CD4-positive, alpha-beta T cell treated with Interleukin-17A for 1 hour (primary cell): ENCODE data around the gene TDRD3.

Experiments
- DNase-seq: peaks from one replicate; pipeline ENCODE4 v3.0.0-alpha.2; 2020

The TDRD3 gene

DNA sequence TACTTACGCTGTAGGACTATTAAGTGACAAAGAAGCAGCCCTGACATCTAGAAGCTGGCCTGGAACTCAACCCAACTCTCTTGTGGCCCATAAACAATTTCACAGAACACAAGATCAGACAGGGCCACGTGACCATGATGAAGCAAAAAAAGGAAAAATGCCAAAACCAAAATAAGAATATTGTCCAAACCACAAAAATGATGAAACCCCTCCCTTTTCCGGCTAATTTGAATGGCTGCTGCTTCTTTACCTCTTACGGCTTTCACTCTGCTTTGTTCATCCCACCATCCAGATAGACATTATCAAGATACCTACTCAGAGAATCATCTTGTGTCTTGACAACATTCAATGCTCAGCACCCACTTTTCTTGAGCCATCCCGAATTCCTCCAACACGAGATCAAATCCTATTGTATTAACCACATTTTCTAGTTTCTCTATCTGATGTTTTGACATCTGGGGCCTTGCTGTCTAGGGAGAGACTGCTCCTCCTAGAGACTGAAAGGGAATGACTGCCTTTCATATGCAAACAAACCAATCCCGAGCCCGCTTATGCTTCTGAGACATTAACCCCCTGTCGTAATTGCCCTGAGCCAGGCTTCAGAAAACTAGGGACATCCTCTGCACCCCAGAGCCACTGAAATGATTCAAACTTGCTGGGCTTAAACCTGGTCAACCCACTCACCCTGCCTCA is 186.3 kb downstream of the TDRD3 start:
- DNase-seq, result no peak

DNA sequence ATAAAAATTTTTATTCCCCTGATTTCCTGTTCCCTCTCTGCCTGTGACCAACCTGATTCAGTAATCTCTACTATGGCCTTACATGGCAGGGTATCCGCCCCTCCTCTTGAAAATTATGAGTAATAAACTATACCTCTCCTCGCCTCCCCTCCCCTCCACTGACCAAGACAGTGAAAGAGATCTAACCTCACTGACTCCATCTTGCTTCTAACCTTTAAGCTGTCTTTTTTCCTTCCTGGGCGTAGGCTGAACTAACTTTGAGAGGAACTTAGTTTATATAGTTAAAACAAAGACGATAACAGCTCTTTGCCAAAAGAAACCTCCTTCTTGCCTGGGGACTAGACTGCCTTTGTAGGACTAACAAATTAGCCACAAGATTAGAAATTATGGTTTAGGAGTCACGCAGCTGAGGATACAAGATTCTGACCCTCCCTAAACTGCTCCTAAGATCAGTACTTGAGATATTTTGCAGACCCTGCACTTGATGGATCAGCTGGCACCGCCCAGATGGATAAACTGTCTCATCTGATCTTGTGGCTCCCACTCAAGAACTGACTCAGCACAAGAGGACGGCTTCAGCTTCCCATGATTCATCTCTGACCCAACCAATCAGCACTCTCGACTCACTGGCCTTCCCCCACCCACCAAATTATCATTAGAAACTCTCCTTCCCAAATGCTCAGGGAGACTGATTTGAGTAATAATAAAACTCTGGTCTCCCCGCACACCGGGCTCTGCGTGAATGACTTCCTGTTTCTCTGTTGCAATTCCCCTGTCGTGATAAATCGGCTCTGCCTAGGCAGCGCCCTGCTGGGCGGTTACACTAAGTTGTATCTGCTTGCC is 187.1 kb downstream of the TDRD3 start:
- no peak for DNase-seq

DNA sequence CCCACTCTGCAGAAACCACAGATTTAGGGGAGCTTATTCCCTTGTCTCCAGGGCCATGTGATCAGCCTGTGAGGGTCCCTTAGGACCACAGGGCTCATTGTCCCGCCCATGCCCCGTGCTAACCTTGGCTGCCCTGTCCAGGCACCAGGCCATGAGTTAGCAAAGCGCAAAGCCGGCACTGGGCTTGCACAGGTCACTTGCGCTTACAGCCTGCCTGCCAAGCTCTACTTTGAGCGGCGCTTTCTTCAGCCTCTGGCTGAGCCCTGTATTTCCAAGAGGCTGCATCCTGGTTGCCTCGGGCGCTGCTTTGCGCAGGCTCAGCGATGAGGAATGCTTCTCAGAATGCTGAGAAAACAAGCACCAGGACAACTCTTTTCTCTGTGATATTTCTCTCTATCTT is 188.0 kb downstream of the TDRD3 start:
- no peak for DNase-seq

DNA sequence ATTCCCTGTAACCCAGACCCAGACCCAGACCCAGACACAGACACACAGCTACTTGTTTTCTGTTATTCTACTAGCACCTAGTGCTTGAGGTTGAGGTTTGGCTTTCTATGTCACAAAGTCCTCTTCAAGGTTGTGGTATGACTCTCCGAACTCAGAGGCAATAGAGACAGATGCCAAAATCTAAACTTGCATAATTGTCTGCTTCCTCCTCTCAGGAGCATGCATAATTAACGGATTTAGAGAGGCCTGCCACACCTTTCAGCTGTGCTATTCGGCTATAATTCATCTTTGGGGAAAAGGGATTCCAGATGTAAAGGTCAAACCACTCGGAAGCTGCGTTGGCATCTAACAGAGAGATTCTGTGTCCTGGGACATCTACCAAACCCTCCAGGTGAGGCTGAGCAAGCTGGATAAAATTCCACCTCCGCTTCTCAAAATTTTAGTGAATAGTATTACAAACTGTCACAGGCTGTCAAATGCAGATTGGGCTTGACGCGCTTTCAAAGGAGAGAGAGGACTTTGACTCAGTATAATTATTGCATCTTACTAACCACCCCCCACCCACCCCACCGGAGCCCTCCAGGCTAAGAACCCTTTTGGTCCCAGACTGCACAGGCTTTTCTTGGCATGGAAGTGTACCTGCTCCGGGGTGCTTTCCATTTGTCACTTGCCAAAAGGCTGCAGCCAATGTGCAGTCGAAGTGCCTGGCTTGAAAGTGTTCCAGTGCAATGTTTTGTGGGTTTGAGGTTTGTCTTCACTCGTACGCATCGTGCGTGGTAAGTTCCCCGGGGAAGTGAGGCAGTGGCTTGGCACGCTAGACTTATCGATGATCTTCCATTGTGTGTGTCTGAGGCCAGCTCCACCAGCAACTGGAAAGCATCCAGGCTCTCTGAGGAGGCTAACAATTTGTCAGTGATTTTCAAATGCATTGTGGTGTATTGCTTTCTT is 194.1 kb downstream of the TDRD3 start:
- no peak for DNase-seq

DNA sequence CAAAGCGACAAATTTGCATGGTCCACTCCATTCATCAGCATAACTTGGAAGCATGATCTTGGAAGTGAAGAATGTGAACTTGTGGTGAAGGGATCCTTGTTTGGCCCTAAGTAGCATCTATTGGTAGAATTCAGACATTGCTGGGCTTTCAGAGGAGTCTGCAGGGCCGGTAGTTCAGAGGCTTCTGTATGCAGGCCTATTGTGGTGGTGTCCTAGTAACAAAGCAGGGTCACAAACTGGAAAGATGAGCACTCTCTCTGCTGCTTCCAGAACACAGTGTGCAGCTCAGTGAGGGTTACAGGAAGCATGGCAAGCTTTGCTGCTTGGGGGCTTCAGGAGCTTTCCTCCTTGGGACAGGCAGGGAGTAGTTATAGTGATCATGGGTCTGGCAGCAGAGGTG is 206.0 kb downstream of the TDRD3 start:
- no peak for DNase-seq

DNA sequence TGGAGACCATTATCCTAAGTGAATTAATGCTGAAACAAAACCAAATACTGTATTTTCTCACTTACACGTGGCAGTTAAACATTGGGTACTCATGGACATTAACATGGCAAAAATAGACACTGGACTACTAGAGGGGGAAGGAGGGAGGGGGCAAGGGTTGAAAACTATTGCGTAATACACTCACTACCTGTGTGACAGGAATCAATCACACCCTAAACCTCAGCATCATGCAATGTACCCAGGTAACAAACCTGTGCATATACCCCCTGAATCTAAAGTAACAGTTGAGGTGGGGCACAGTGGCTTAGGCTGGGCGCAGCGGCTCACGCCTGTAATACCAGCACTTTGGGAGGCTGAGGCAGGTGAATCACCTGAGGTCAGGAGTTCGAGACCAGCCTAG is 207.0 kb downstream of the TDRD3 start:
- no peak for DNase-seq

DNA sequence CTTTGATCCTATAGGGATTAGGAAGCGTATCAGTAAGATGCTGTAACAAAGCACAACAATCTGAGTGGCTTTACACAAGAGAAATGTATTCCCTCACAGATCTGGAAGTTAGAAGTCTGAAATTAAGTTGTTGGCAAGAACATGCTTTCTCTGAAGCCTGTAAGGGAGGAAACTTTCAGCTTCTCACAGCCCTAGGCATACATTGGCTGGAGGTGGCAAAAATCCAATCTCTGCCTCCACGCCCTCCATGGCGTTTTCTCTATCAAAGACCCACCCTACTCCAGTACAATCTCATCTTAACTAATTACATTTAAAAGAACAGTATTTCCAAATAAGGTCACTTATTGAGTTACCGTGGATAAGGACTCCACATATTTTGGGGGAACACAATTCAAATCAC is 211.9 kb downstream of the TDRD3 start:
- DNase-seq, result no peak

DNA sequence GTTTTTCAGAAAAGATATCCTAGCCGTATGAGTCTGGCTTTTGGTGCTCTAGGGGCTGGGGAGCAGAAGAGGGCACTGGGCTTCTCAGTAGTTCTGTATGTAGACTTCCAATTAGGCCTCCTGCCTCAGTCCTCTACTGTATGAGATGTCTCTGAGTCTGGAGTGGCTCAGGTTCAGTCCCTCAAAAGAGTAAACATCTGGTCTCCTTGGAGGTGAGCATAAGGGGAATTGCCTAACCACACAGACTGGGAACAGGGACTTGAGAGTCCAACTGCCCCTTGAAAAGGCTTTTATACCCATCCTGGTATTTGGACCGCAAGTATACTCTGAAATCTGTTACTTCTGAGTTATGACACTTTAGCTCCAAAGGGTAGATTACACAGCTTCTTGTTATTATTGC is 214.5 kb downstream of the TDRD3 start:
- DNase-seq, result no peak

DNA sequence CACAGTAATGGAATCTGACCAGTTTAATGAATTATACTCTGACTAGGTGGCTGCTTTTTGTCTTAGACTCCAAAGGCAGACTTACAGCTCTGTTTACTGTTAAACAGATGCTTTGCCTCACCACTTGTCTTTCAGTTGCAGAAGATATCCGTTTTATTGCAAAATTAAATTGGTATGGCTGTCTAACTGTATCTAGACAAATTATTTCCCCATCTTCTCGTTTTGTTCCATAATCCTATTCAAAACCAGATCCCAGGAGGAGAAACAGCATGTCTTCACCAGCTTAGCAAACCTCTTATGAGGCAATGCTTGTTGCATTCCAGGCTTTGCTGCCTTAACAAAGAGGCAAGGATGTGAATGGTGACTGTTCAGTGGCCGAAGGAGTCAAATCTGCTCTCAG is 215.6 kb downstream of the TDRD3 start:
- no peak for DNase-seq

DNA sequence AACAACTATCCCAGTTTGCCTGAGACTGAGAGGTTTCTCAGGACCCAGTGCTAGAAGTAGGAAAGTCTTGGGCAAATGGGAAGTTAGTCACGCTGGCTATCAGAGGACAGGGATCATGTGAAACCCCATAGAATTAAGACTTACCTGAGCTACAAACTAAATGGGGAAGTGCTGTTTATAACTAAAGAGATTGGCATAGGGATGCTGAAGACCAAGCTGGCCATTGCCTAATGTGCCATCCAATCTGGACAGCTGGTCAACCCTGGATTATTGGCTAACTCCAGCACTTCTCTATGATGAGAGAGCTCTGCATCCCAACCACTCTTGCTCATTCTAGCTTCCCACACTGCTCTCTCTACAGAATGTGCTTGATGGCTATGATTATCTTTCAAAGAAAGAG is 216.1 kb downstream of the TDRD3 start:
- DNase-seq, result no peak

DNA sequence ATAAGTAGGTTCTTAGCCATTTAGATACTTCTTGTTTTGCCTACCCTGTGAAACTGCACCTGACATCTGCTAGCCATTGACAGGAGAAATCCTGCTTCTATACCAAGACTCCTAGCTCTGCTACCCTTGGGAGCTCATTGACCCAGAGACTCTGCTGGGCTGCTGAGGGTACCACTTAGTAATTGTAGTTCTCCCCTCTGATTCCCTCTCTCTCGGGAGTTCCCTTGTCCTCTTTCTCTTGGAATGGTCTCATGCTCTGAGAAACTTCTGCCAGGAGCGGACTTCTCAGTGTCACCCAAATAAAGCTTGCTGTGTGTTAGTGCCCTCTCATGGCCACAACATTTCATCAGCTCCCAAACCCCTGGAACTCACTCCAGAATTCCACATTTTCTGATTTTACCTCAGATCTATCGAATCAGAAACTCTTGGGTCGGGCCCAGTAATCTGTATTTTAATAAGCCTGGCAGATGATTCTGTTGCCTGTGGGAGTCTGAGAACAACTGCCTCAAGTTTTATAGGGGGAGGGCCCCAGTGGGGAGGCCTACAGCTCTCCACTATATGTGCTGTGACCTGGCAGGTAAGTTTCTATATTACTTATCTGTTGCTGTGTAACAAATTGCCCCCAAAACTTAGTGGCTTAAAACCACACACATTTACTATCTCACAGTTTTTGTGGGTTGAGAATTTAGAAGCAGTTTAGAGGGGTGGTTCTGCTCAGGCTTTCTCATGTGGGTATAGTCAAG is 221.1 kb downstream of the TDRD3 start:
- DNase-seq, result no peak

DNA sequence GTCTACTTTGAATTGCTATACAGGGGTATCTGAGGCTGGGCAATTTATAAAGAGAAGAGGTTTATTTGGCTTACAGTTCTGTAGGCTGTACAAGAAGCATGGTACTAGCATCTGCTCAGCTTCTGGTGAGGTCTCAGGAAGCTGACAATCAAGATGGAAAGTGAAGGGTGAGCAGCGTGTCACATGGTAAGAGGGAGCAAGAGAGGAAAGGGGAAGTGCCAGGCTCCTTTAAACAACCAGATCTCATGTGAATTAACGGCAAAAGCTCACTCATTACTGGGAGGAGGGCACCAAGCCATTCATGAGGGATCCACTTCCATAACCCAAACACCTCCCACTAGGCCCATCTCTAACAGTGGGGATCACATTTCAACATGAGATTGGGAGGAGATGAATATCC is 222.4 kb downstream of the TDRD3 start:
- no peak for DNase-seq

DNA sequence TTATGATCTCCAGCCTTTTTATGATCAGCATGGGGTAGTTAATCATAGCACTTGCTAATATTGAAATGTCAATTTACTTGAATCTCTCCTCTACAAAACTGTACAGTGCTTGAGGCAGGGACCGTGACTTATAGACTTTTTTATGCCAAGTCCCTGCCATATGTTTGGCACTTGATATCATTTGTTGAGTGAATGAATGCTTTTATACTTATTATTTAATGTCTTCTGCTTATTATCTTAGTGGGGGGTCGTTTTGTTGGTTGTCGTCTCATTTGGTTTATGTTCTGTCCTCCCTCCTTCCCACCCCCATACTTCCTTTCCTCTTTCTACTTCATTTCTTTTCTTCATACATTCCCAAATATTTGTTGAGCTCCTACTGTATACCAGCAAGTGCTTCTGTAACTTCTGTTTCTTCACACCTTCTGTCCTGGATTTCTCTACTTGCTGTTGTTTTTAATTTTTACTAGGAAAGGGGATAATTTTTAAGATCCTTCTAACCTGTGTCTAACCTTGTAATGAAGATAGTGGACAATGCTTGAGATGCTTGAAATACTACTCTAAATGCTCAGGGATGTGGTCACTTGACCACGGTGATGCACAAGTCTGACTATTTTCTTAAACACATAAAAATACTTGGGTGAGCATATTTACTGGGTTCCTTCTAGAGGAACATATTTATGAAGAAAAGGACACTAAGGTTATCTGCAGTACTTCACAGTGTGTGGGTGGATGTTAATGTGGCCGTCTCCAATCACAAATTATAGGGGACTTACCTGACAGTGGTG is 223.8 kb downstream of the TDRD3 start:
- DNase-seq, result no peak

DNA sequence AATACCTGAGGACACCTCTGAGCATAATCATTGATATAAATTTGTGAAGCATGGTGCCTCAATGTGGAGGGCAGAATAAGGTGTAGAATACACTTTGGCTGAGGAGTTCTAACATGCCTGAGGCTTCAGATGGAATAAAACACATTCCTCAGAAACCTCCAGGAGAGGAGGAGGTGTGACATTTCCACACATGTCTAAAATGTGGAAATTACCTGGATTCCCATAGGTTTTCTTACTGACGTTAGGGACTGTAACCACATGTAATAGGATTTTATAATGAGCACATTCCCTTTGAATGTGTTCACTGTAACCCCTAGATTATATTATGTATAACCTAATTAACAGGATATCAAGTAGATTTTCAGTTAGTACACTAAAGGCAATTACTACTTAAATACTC is 226.1 kb downstream of the TDRD3 start:
- no peak for DNase-seq
